ENCODE data around the gene GOLPH3L. TPM values are rescaled to one million over a fixed set of nuclear protein-coding genes. Genes with fewer than 3 reads are reported as not detected.

Gene GOLPH3L
- total RNA-seq = 10 to 100 TPM; 28.1 to 38.2 TPM
- 10 to 100 TPM; 34.3 to 41.7 (median 39.6) TPM for polyA plus RNA-seq (ENCODE audit: insufficient read length in 6 of 6)
- long read RNA-seq, donor 1, transcript GOLPH3L-201 (5 exons, 2,999 nt) = major isoform, 8 of 30 reads
- long read RNA-seq, donor 1, partial matches to known transcripts = 20 of 30 reads
- long read RNA-seq, donor 1, other reads (novel, unspliced or antisense) = 0 of 30 reads
- long read RNA-seq, donor 2, transcript GOLPH3L-203 (2 exons, 456 nt) = minor isoform, 5 of 13 reads
- long read RNA-seq, donor 2, transcript GOLPH3L-201 (5 exons, 2,999 nt) = major isoform, 8 of 13 reads
- long read RNA-seq, donor 2, partial matches to known transcripts = 0 of 13 reads
- long read RNA-seq, donor 2, other reads (novel, unspliced or antisense) = 0 of 13 reads
- long read RNA-seq, donor 3, transcript GOLPH3L-201 (5 exons, 2,999 nt) = major isoform, 6 of 6 reads
- long read RNA-seq, donor 3, partial matches to known transcripts = 0 of 6 reads
- long read RNA-seq, donor 3, other reads (novel, unspliced or antisense) = 0 of 6 reads
- long read RNA-seq, donor 4, transcript GOLPH3L-201 (5 exons, 2,999 nt) = major isoform, 7 of 13 reads
- long read RNA-seq, donor 4, partial matches to known transcripts = 0 of 13 reads
- long read RNA-seq, donor 4, other reads (novel, unspliced or antisense) = 4 of 13 reads
- long read RNA-seq, donor 5, transcript GOLPH3L-201 (5 exons, 2,999 nt) = major isoform, 6 of 7 reads
- long read RNA-seq, donor 5, partial matches to known transcripts = 0 of 7 reads
- long read RNA-seq, donor 5, other reads (novel, unspliced or antisense) = 0 of 7 reads
- long read RNA-seq, donor 6, transcript GOLPH3L-201 (5 exons, 2,999 nt) = major isoform, 8 of 11 reads
- long read RNA-seq, donor 6, partial matches to known transcripts = 0 of 11 reads
- long read RNA-seq, donor 6, other reads (novel, unspliced or antisense) = 0 of 11 reads
- long read RNA-seq, donor 7, transcript GOLPH3L-201 (5 exons, 2,999 nt) = major isoform, 5 of 27 reads
- long read RNA-seq, donor 7, partial matches to known transcripts = 22 of 27 reads
- long read RNA-seq, donor 7, other reads (novel, unspliced or antisense) = 0 of 27 reads
- long read RNA-seq, donor 8, partial matches to known transcripts = 0 of 4 reads
- long read RNA-seq, donor 8, other reads (novel, unspliced or antisense) = 0 of 4 reads
- long read RNA-seq, donor 9 = 0 reads
- long read RNA-seq, donor 10, partial matches to known transcripts = 1 of 6 reads
- long read RNA-seq, donor 10, other reads (novel, unspliced or antisense) = 1 of 6 reads
- long read RNA-seq, donor 11, transcript GOLPH3L-201 (5 exons, 2,999 nt) = major isoform, 9 of 10 reads
- long read RNA-seq, donor 11, partial matches to known transcripts = 0 of 10 reads
- long read RNA-seq, donor 11, other reads (novel, unspliced or antisense) = 0 of 10 reads
- long read RNA-seq, donor 12, transcript GOLPH3L-201 (5 exons, 2,999 nt) = major isoform, 9 of 9 reads
- long read RNA-seq, donor 12, partial matches to known transcripts = 0 of 9 reads
- long read RNA-seq, donor 12, other reads (novel, unspliced or antisense) = 0 of 9 reads

DNA sequence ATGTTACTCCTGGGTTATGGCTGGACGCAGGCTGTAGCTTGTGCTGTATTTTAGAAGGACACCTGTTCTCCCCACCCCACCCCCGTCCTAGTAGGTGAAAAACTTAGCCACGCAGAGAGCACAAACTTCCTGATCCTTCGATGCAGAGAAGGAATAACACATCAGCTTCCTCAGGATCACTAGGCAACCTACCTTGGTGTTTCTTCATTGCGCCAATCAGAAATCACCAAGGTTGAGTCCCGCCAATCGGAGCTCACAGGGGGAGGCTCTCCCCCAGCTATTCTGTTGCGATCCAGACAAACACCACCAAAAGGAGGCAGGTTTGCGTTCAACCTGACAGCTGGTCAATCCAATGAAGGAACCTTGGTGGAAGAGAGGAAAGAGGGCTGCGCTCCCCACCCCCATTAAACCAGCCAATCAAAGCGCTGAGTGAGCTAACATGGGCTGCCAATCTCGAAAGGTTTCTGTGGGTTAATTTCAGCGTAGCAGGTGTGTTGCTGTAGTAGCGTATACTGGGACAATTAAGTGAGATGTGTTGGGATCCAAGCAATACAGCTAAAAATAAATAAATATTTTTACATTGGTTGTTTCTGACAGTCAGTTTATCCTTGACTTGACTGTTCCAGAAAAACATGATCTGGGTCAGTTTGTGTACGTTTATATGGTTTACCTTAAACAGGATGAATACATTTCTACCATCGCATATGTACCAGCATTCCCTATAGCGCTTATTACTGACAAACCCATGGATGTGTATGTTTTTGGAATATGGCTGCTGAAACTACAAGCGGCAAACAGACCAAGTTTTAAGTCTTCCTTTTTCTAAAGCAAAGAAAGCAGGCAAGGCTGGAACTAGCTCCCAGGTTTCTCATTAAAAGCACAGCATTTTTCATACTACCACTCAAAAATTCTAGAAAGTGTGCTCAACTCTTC is at the start of gene GOLPH3L:
GOLPH3L (minus strand) TSS at position 160 of the 933 bp plus-strand sequence. CDS start 2,316 bp downstream, outside the sequence.
- TF ChIP-seq, protein P1, sequence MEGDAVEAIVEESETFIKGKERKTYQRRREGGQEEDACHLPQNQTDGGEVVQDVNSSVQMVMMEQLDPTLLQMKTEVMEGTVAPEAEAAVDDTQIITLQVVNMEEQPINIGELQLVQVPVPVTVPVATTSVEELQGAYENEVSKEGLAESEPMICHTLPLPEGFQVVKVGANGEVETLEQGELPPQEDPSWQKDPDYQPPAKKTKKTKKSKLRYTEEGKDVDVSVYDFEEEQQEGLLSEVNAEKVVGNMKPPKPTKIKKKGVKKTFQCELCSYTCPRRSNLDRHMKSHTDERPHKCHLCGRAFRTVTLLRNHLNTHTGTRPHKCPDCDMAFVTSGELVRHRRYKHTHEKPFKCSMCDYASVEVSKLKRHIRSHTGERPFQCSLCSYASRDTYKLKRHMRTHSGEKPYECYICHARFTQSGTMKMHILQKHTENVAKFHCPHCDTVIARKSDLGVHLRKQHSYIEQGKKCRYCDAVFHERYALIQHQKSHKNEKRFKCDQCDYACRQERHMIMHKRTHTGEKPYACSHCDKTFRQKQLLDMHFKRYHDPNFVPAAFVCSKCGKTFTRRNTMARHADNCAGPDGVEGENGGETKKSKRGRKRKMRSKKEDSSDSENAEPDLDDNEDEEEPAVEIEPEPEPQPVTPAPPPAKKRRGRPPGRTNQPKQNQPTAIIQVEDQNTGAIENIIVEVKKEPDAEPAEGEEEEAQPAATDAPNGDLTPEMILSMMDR (IDR thresholded peaks at IDR 0.05) = no peak
- peak within 1 kb of the TSS; percentile 53 to 59 for H3K4me3 ChIP-seq
- peaks cover 7 to 24% of the 10 kb centered on the region in 2 donors for H3K36me3 ChIP-seq
- H3K27ac ChIP-seq = peak within 1 kb of the TSS; percentile 58 to 79
- ATAC-seq (peak; percentile 99), DNase-seq (peak; percentile 81 to 98 (median 94))
- intact Hi-C loops (cut with DNase I) = no loop called here
- no peaks in the 10 kb centered on the region for H3K9me3 ChIP-seq
- peaks cover 10 to 30% of the 10 kb centered on the region in 2 donors for H3K4me1 ChIP-seq
- no peaks in the 10 kb centered on the region for H3K27me3 ChIP-seq

DNA sequence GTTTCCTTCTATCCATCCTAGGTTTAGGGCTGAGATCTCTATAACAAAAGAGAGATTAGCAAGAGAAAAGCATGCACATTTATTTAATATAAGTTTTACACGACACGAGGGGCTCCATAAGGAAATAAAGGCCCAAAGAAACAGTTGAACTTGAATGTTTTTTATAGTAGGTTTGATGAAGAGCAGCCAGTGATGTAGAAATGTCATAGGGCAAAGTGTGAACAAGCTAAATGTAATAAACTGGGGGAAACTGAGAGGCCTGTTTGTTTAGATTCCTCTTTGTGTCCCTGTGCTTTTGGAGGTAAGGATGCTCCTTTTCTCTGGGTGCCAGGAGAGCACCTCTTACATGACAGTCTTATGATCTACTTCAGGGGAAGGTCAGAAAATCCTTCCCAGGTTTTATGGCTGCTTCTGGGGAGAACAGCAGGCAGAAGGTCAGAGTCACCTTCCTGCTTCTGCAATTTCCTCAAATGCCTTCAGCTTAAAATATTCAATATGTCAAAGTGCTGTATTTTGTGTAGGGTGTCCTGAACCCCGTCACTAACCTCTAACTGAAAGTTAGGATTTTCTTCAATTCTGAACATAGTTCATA is 33.3 kb upstream of the GOLPH3L start:
- TF ChIP-seq, protein P1 (IDR thresholded peaks at IDR 0.05) = no peak
- no peak overlapping the region for H3K4me3 ChIP-seq
- no peak overlapping the region for H3K27ac ChIP-seq
- no peaks in the 10 kb centered on the region for H3K27me3 ChIP-seq
- peaks cover 0 to 43% of the 10 kb centered on the region in 2 donors for H3K36me3 ChIP-seq
- intact Hi-C loops (cut with DNase I) = no loop called here
- DNase-seq = no peak
- no peaks in the 10 kb centered on the region for H3K4me1 ChIP-seq
- ATAC-seq = no peak
- H3K9me3 ChIP-seq = no peaks in the 10 kb centered on the region

DNA sequence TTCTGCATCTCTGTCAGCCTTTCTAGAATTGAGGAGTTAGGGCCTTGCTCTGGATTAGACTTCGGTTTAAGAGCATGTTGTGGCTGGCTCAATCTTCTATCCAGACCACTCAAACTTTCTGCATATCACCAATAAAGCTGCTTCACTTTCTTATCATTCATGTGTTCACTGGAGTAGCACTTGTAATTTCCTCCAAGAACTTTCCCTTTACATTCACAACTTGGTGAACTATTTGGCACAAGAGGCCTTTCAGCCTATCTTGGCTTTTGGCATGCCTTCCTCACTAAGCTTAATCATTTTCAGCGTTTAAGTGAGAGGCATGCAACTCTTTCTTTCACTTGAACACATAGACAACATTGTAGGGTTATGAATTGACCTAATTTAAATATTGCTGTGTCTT is 27.4 kb upstream of the GOLPH3L start:
- TF ChIP-seq, protein P1 (IDR thresholded peaks at IDR 0.05) = no peak
- no peaks in the 10 kb centered on the region for H3K4me1 ChIP-seq
- peak; percentile 49 for ATAC-seq
- no peaks in the 10 kb centered on the region for H3K36me3 ChIP-seq
- H3K27ac ChIP-seq = no peak overlapping the region
- H3K27me3 ChIP-seq = no peaks in the 10 kb centered on the region
- DNase-seq = peak in 1 of 4 donors; percentile 9
- no peak overlapping the region for H3K4me3 ChIP-seq
- H3K9me3 ChIP-seq = no peaks in the 10 kb centered on the region
- intact Hi-C loops (cut with DNase I) = no loop called here

DNA sequence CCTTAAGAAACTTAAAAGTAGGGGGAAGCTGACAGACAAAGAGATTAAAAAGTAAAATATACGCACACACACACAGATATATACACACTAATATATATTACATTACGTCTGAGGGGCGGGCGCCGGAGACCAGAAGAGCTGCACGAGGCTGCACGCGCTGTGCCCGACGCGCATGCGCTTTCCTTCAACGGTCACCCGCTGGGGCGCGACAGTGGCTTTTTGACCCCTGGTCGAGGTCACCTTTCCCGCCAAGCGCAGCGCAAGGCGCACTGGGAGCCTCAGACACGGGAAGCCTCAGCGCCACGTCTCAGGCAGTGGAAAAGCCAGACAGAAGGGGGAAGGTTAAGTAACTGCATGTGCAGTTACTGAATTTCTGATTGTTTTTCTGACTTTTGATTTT is 23.7 kb upstream of the GOLPH3L start, which contains the start of gene HORMAD1:
HORMAD1 (minus strand) TSS at position 193 of the 400 bp plus-strand sequence. CDS start 1,390 bp downstream, outside the sequence.
- H3K4me1 ChIP-seq = no peaks in the 10 kb centered on the region
- no peak within 1 kb of the TSS for H3K4me3 ChIP-seq
- no peaks in the 10 kb centered on the region for H3K36me3 ChIP-seq
- no peak for ATAC-seq
- H3K27me3 ChIP-seq = no peaks in the 10 kb centered on the region
- no peaks in the 10 kb centered on the region for H3K9me3 ChIP-seq
- no peak within 1 kb of the TSS for H3K27ac ChIP-seq
- intact Hi-C loops (cut with DNase I) = no loop called here
- TF ChIP-seq, protein P1 (IDR thresholded peaks at IDR 0.05) = no peak
- DNase-seq = peak in 1 of 4 donors; percentile 78

Data from left lung (tissue), 14 donors.